ENCODE measurements around the gene SETD1B.

The SETD1B gene

GRCh38 chr12:121802485-121802842, 1.3 kb upstream of the SETD1B start (continued):
- TF ChIP-seq PATZ1 (CRISPR knock-in tag; IDR thresholded peaks at IDR 0.05; ENCODE audit: borderline replicate concordance), result peak; percentile 63; the same call in 1 of the 2 replicates
- 0 out of 2 replicates have a peak, but pooled peaks have one; percentile 39 for TF ChIP-seq PPARA (CRISPR knock-in tag; IDR thresholded peaks at IDR 0.05; ENCODE audit: borderline replicate concordance)
- no peak for TF ChIP-seq ARNTL (CRISPR knock-in tag; IDR thresholded peaks at IDR 0.05; ENCODE audit: borderline replicate concordance, low read depth)

- ATAC-seq, result peak; percentile 60
- TF ChIP-seq TSHZ2 (CRISPR knock-in tag; IDR thresholded peaks at IDR 0.05) (0 out of 2 replicates have a peak, but pooled peaks have one; percentile 52), TOX (CRISPR knock-in tag; IDR thresholded peaks at IDR 0.05; ENCODE audit: borderline replicate concordance) (0 out of 2 replicates have a peak, but pooled peaks have one; percentile 67), GLIS3 (CRISPR knock-in tag; IDR thresholded peaks at IDR 0.05) (0 out of 2 replicates have a peak, but pooled peaks have one; percentile 79), RARB (CRISPR knock-in tag; IDR thresholded peaks at IDR 0.05) (0 out of 2 replicates have a peak, but pooled peaks have one; percentile 51), ZNF8 (CRISPR knock-in tag; IDR thresholded peaks at IDR 0.05) (no peak), ZFP3 (CRISPR knock-in tag; IDR thresholded peaks at IDR 0.05) (no peak)
Observed at GRCh38 chr12:121802843-121803698, 738 bp upstream of the SETD1B start.

GRCh38 chr12:121804417-121805111, 755 bp downstream of the SETD1B start:
- no peak for TF ChIP-seq ZFP3 (CRISPR knock-in tag; IDR thresholded peaks at IDR 0.05)
- no peak for TF ChIP-seq PPARA (CRISPR knock-in tag; IDR thresholded peaks at IDR 0.05; ENCODE audit: borderline replicate concordance)
- TF ChIP-seq ESRRG (CRISPR knock-in tag; IDR thresholded peaks at IDR 0.05), result no peak
- TF ChIP-seq ZNF565 (CRISPR knock-in tag; conservative IDR thresholded peaks at IDR 0.05; ENCODE audit: low read depth), result no peak
- no peak for TF ChIP-seq CSDC2 (CRISPR knock-in tag; IDR thresholded peaks at IDR 0.05)
- TF ChIP-seq SNAI2 (CRISPR knock-in tag; IDR thresholded peaks at IDR 0.05), result no peak
- no peak for TF ChIP-seq ZNF70 (CRISPR knock-in tag; IDR thresholded peaks at IDR 0.05)
- TF ChIP-seq TSHZ2 (CRISPR knock-in tag; IDR thresholded peaks at IDR 0.05), result no peak
- TF ChIP-seq POU6F1 (CRISPR knock-in tag; IDR thresholded peaks at IDR 0.05; ENCODE audit: borderline replicate concordance, low read depth), result no peak
- no peak for TF ChIP-seq CREB5 (CRISPR knock-in tag; IDR thresholded peaks at IDR 0.05; ENCODE audit: low read depth)
- ATAC-seq, result no peak
